ENCODE data around the gene SECISBP2.

SECISBP2 gene

DNA sequence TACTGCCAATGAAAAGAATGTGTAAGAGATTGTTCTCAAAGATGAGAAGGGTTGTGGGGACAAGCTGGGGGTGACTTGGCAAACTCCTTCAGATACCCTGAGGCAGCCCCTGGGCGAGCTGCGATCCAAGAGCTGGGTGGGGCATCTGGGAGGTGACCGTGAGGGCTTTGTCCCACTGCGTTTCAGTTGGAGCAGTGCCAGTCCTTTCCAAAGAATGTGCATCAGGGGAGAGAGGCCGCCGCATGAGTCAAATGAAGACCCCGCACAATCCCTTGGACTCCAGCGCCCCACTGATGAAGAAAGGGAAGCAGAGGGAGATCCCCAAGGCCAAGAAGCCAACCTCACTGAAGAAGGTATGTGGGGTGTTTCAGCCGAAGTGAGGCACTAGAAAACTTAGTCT, 28.4 kb downstream of the SECISBP2 start:
- in situ Hi-C loops (cut with MboI; ENCODE audit: low pct_unique_long_range_greater_than_20kb, low sequenced_read_pairs, unreplicated experiment) = no loop called here
- TF ChIP-seq CTCF (IDR thresholded peaks at IDR 0.05; ENCODE audit: extremely low read depth, insufficient read depth, missing control alignments) = no peak
- no peak for DNase-seq (ENCODE audit: low spot score)

DNA sequence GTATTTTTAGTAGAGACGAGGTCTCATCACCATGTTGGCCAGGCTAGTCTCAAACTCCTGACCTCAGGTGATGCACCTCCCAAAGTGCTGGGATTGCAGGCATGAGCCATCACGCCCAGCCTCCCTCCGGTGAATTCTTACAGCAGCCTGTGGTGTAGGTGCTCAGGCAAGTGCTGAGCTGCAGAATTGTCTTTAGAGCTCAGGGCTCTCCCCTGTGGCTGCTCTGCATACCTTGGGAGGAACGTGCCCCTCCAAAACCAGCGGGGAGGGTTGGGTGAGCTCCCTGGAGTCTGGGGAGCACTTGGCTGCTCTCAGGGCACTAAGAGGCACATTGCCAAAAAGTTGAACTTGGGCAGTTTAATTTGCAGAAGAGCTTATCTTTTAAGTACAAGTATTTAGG, 29.4 kb downstream of the SECISBP2 start:
- DNase-seq (ENCODE audit: low spot score) = no peak
- in situ Hi-C loops (cut with MboI; ENCODE audit: low pct_unique_long_range_greater_than_20kb, low sequenced_read_pairs, unreplicated experiment) = no loop called here

DNA sequence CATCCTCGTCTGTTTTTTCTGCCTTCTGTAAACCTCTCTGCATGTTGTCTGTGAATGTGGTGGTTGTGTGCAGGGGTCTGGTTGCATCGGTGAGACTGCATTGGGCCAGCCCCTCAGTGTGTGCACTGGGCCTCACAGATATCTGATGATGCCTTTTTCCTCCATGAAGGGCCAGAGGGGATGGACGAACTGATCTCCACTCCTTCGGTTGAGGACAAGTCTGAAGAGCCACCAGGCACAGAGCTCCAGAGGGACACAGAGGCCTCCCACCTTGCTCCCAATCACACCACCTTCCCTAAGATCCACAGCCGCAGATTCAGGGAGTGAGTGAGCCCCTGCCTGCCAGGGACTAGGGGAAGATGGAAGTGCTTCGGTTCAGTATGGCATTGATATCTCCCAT, 31.3 kb downstream of the SECISBP2 start:
- in situ Hi-C loops (cut with MboI; ENCODE audit: low pct_unique_long_range_greater_than_20kb, low sequenced_read_pairs, unreplicated experiment) = no loop called here
- DNase-seq (ENCODE audit: low spot score) = no peak
- no peak for TF ChIP-seq CTCF (IDR thresholded peaks at IDR 0.05; ENCODE audit: extremely low read depth, insufficient read depth, missing control alignments)

More for the DNA sequence above, 29.4 kb downstream of the SECISBP2 start:
- no peak for TF ChIP-seq CTCF (IDR thresholded peaks at IDR 0.05; ENCODE audit: extremely low read depth, insufficient read depth, missing control alignments)

GRCh38 chr9:89350988-89351557, 32.8 kb downstream of the SECISBP2 start:
- no peak for DNase-seq (ENCODE audit: low spot score)
- in situ Hi-C loops (cut with MboI; ENCODE audit: low pct_unique_long_range_greater_than_20kb, low sequenced_read_pairs, unreplicated experiment) = no loop called here
- no peak for TF ChIP-seq CTCF (IDR thresholded peaks at IDR 0.05; ENCODE audit: extremely low read depth, insufficient read depth, missing control alignments)

- in situ Hi-C loops (cut with MboI; ENCODE audit: low pct_unique_long_range_greater_than_20kb, low sequenced_read_pairs, unreplicated experiment) = no loop called here
- DNase-seq (ENCODE audit: low spot score) = no peak
- TF ChIP-seq CTCF (IDR thresholded peaks at IDR 0.05; ENCODE audit: extremely low read depth, insufficient read depth, missing control alignments) = no peak
These were observed 33.4 kb downstream of the SECISBP2 start for GRCh38 chr9:89351584-89352300.

GRCh38 chr9:89352451-89352850, 34.2 kb downstream of the SECISBP2 start:
- in situ Hi-C loops (cut with MboI; ENCODE audit: low pct_unique_long_range_greater_than_20kb, low sequenced_read_pairs, unreplicated experiment) = no loop called here
- no peak for TF ChIP-seq CTCF (IDR thresholded peaks at IDR 0.05; ENCODE audit: extremely low read depth, insufficient read depth, missing control alignments)
- no peak for DNase-seq (ENCODE audit: low spot score)

Measured in GM13977 (cell line).